K562 (cell line): ENCODE data around the gene CDC42BPB. TPM values are rescaled to one million over a fixed set of nuclear protein-coding genes. Genes with fewer than 3 reads are reported as not detected.

Experiments used
- ATAC-seq: fragments of 200-7000 bp; cut with Tn5 transposase; 3 replicates; pipeline ENCODE4 v1.9.1; 2020; ENCODE audit warnings: moderate library complexity
- BruUV-seq: library from RNA; stranded (reverse); fragments of 400-500 nt; replicated peaks from 2 replicates; lab custom pipeline; 2021; lab: Mats Ljungman, UMichigan
- CTCF ChIA-PET: fragments of 300-600 bp; formaldehyde crosslinking; extraction: SDS; loops from one replicate; lab custom pipeline; 2021; ENCODE audit warnings: low intra/inter-chr PET ratio; lab: Yijun Ruan, JAX
- POLR2A ChIA-PET: fragments of 300-600, 350-650 bp; sonication (Branson Sonifier 250); formaldehyde crosslinking; extraction: SDS; loops from one replicate; lab custom pipeline; 2021; ENCODE audit warnings: antibody characterized with exemption, inconsistent platforms; lab: Yijun Ruan, JAX
- DNase-seq, 4 experiments: peaks; one replicate each; pipeline versions ENCODE4 v3.0.0 to v3.0.0-alpha.2; 2011 to 2018; ENCODE audit warnings: low spot score in 3 of 4, mixed read lengths in 3 of 4; ENCODE audit errors: extremely low read depth in 1 of 4
- FAIRE-seq: peaks from 2 replicates; lab custom pipeline; 2011; peaks lifted over from hg19 to GRCh38; lab: Jason Lieb, UNC
- H2AFZ ChIP-seq: 2 replicates; pipeline ENCODE4 v1.6.0; 2011; ENCODE audit warnings: low read depth, low read length, control low read depth, inconsistent platforms
- H3K27ac ChIP-seq: fragments of 200-600 bp; 3 replicates; pipeline ENCODE4 v1.8.0; 2011; ENCODE audit warnings: low read depth, mild to moderate bottlenecking, control low read depth, inconsistent platforms, low read length, moderate library complexity, mixed read lengths; ENCODE audit errors: extremely low read depth
- H3K27me3 ChIP-seq, 2 experiments: fragments of 300-600 bp in 1 of 2; 2 replicates in 1 of 2; 3 replicates in 1 of 2; pipeline versions ENCODE4 v1.6.0 to v1.8.0; 2011; ENCODE audit warnings: inconsistent platforms in 2 of 2, low read length in 2 of 2, mild to moderate bottlenecking in 1 of 2, mixed read lengths in 1 of 2, moderate library complexity in 1 of 2; ENCODE audit not compliant: control insufficient read depth in 2 of 2, insufficient read depth in 2 of 2
- H3K36me3 ChIP-seq: fragments of 300-600 bp; 3 replicates; pipeline ENCODE4 v1.8.0; 2011; ENCODE audit warnings: mild to moderate bottlenecking, low read length, inconsistent platforms; ENCODE audit not compliant: control insufficient read depth, insufficient read depth
- H3K4me1 ChIP-seq, 2 experiments: fragments of 200-600 bp in 1 of 2; replicated peaks in 1 of 2; 2 replicates in 1 of 2; 3 replicates in 1 of 2; pipeline versions ENCODE4 v1.5.1 to v1.8.0; 2011; ENCODE audit warnings: inconsistent platforms in 2 of 2, low read length in 2 of 2, mild to moderate bottlenecking in 1 of 2, mixed read lengths in 1 of 2, moderate library complexity in 1 of 2; ENCODE audit not compliant: control insufficient read depth in 2 of 2, insufficient read depth in 2 of 2
- H3K4me2 ChIP-seq: 2 replicates; pipeline ENCODE4 v1.6.1; 2011; ENCODE audit warnings: low read length, control low read depth, inconsistent platforms, mixed read lengths; ENCODE audit not compliant: insufficient read depth
- H3K4me3 ChIP-seq: fragments of 200-600 bp; sonication (generic), shearing (Covaris generic); 2 replicates; pipeline ENCODE4 v1.5.1; 2016; ENCODE audit warnings: control low read depth, inconsistent platforms
- H3K79me2 ChIP-seq: fragments of 200-600 bp; 3 replicates; pipeline ENCODE4 v1.8.0; 2011; ENCODE audit warnings: low read length, inconsistent platforms; ENCODE audit not compliant: control insufficient read depth, insufficient read depth
- H3K9ac ChIP-seq, 2 experiments: 2 replicates each; pipeline versions ENCODE4 v1.6.0 to v1.6.1; 2011; ENCODE audit warnings: low read depth in 2 of 2, low read length in 2 of 2, control low read depth in 1 of 2, inconsistent platforms in 1 of 2, mild to moderate bottlenecking in 1 of 2, mixed read lengths in 1 of 2; ENCODE audit not compliant: insufficient read depth in 1 of 2
- H3K9me1 ChIP-seq: one replicate; pipeline ENCODE4 v1.6.0; 2011; ENCODE audit warnings: inconsistent platforms, mild to moderate bottlenecking, low read length, moderate library complexity; ENCODE audit not compliant: control insufficient read depth, insufficient read depth
- H3K9me3 ChIP-seq: replicated peaks from 2 replicates; pipeline ENCODE4 v1.5.1; 2011; ENCODE audit warnings: low read depth, low read length, inconsistent platforms; ENCODE audit not compliant: control insufficient read depth, insufficient read depth
- H4K20me1 ChIP-seq: replicated peaks from 2 replicates; pipeline ENCODE4 v1.6.1; 2011; ENCODE audit warnings: low read length, inconsistent platforms, mixed read lengths; ENCODE audit not compliant: control insufficient read depth, insufficient read depth
- NKRF ChIP-seq: fragments of 450-650 bp; IDR thresholded peaks from 2 replicates; pipeline ENCODE4 v1.6.1; 2016; ENCODE audit warnings: borderline replicate concordance
- SP1 ChIP-seq: sonication (generic); formaldehyde crosslinking; IDR thresholded peaks from 2 replicates; pipeline ENCODE4 v1.8.1; 2022; ENCODE audit warnings: mild to moderate bottlenecking, missing genetic modification reagents
- WGBS: fragments of 100-300 bp; shearing (Covaris generic); methylation state at CpG from one replicate; pipeline ENCODE4 v1.1.6; 2016; ENCODE audit warnings: low coverage, mixed read lengths; ENCODE audit not compliant: insufficient coverage; ENCODE audit errors: missing lambda C conversion rate; 5-methylcytosine and 5-hydroxymethylcytosine counted together
- in situ Hi-C: fragments of 300-500 bp; cut with MboI; formaldehyde crosslinking; loops from 4 replicates; pipeline ENCODE4 v1.15.0; 2018; ENCODE audit warnings: inconsistent platforms, mixed read lengths
- intact Hi-C: fragments of 100-400 bp; cut with micrococcal nuclease; formaldehyde crosslinking; loops from 2 replicates; pipeline ENCODE4 v1.14.2; 2022
- polyA plus RNA-seq, 8 experiments: library from polyadenylated mRNA; depleted of rRNA in 4 of 8; stranded (reverse) in 5 of 8; unstranded in 3 of 8; fragments of >200 nt; fragmentation: Nextera tagmentation in 2 of 8; fragmentation: Illumina TruSeq in 1 of 8; extraction: Ambion mirVana in 2 of 8; extraction: Trizol in 1 of 8; gene quantifications; 2 replicates each; pipeline versions ENCODE4 v1.2.1 to v1.2.3, GENCODE V29; 2011 to 2014; ENCODE audit warnings: inconsistent platforms in 1 of 8, missing spikeins in 1 of 8
- total RNA-seq, 7 experiments: library from RNA; depleted of rRNA in 6 of 7; stranded (reverse); fragments of >200 nt in 6 of 7; fragmentation: Illumina TruSeq in 2 of 7; extraction: Trizol in 2 of 7; gene quantifications; 2 replicates each; pipeline versions ENCODE4 v1.2.1 to v1.2.3, GENCODE V29; 2011 to 2021; ENCODE audit warnings: low replicate concordance in 1 of 7
- TF ChIP-seq, protein P1 (sequence below): fragments of 250-450 bp; sonication (Bioruptor Pico); IDR thresholded peaks from 2 replicates; pipeline ENCODE4 v1.5.0; 2021

The CDC42BPB gene
- total and polyA plus RNA-seq, 9 of the 15 experiments (the other 6 are each of a cell fraction or from before 2014, with no cell fraction given): 0.07 to 24.3 (median 12.6) TPM

- H3K79me2 ChIP-seq: no peaks in the 10 kb centered on the region
- H3K27me3 ChIP-seq: peaks cover 0 to 10% of the 10 kb centered on the region in 2 experiments; a peak in 1 of 5 replicates
- H4K20me1 ChIP-seq: no peaks in the 10 kb centered on the region; the same call in 1 of the 2 replicates
- H2AFZ ChIP-seq: no peak overlapping the region
- ATAC-seq: no peak
- no peaks in the 10 kb centered on the region for H3K9me3 ChIP-seq
- H3K36me3 ChIP-seq: no peaks in the 10 kb centered on the region
- in situ Hi-C loops: loop anchor here (10.0 to 25.0 kb wide), 2 partner anchors 406 to 484 kb away; partner anchors contain the start of gene ANKRD9
- H3K9me1 ChIP-seq: no peaks in the 10 kb centered on the region
- H3K9ac ChIP-seq: no peak overlapping the region
- no TSS peak for BruUV-seq
- POLR2A ChIA-PET: interaction anchor here (0.8 kb wide), 1 partner anchor 695 kb away, joined by 3 read pairs; no protein-coding TSS in a partner anchor
- WGBS: 13% methylated on average over 2 of the region's 2 CpGs
- H3K4me2 ChIP-seq: no peak overlapping the region
- TF ChIP-seq NKRF (peak; percentile 18; the same call in 1 of the 2 replicates), SP1 (CRISPR knock-in tag) (no peak)
- TF ChIP-seq, protein P1, sequence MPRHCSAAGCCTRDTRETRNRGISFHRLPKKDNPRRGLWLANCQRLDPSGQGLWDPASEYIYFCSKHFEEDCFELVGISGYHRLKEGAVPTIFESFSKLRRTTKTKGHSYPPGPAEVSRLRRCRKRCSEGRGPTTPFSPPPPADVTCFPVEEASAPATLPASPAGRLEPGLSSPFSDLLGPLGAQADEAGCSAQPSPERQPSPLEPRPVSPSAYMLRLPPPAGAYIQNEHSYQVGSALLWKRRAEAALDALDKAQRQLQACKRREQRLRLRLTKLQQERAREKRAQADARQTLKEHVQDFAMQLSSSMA (CRISPR knock-in tag): no peak
- TF ChIP-seq, all 486 proteins: peak for 1
- no peak overlapping the region for H3K4me3 ChIP-seq
- peaks cover 0 to 21% of the 10 kb centered on the region in 2 experiments; a peak in 2 of 5 replicates for H3K4me1 ChIP-seq
- intact Hi-C loops: loop anchor here (2.0 to 5.0 kb wide), 4 partner anchors 144 to 481 kb away; no protein-coding TSS in a partner anchor
- no peak overlapping the region for H3K27ac ChIP-seq
- DNase-seq (no peak), FAIRE-seq (no peak)
- CTCF ChIA-PET: interaction anchor here (0.7 to 1.7 kb wide), 2 partner anchors 103 to 224 kb away, joined by 3 to 8 read pairs; no protein-coding TSS in a partner anchor
Observed at GRCh38 chr14:102918438-102918837, 138.9 kb downstream of the CDC42BPB start.
